HEK293 (cell line): ENCODE results near the gene CNRIP1.

ENCODE experiments used
- CTCF ChIA-PET: fragments of 350-600 bp; formaldehyde crosslinking; extraction: SDS; loops from one replicate; lab custom pipeline; 2021; ENCODE audit warnings: antibody characterized with exemption; lab: Yijun Ruan, JAX
- POLR2A ChIA-PET: fragments of 300-600 bp; formaldehyde crosslinking; extraction: SDS; loops from one replicate; lab custom pipeline; 2020; ENCODE audit warnings: antibody characterized with exemption, inconsistent platforms; lab: Yijun Ruan, JAX
- H3K27ac ChIP-seq: fragments of 200-500 bp; sonication (Bioruptor generic); 2 replicates; pipeline ENCODE4 v1.5.1; 2014; ENCODE audit warnings: low read depth, low read length, control low read depth, inconsistent platforms; ENCODE audit errors: extremely low read depth
- H3K36me3 ChIP-seq, 2 experiments: fragments of 200-500 bp in 1 of 2; sonication (Bioruptor generic) in 1 of 2; 1 replicate in 1 of 2; 2 replicates in 1 of 2; pipeline ENCODE4 v1.5.1; 2014 to 2017; ENCODE audit warnings: inconsistent platforms in 2 of 2, low read length in 2 of 2; ENCODE audit not compliant: control insufficient read depth in 2 of 2, insufficient read depth in 1 of 2
- H3K4me1 ChIP-seq: fragments of 200-500 bp; sonication (Bioruptor generic); 2 replicates; pipeline ENCODE4 v1.5.1; 2014; ENCODE audit warnings: mild to moderate bottlenecking, low read length, inconsistent platforms; ENCODE audit not compliant: control insufficient read depth, insufficient read depth
- H3K4me3 ChIP-seq: 2 replicates; pipeline ENCODE4 v1.5.1; 2011; ENCODE audit warnings: low read depth, mild to moderate bottlenecking, control low read depth, low read length, moderate library complexity
- H3K9me3 ChIP-seq: fragments of 200-500 bp; sonication (Bioruptor generic); 2 replicates; pipeline ENCODE4 v1.5.1; 2014; ENCODE audit warnings: low read depth, low read length, inconsistent platforms; ENCODE audit not compliant: control insufficient read depth, insufficient read depth
- GLIS2 ChIP-seq: fragments of 450-650 bp; formaldehyde crosslinking; IDR thresholded peaks from 2 replicates; pipeline ENCODE4 v1.5.1; 2016; ENCODE audit warnings: missing biosample characterization, missing genetic modification characterization
- HOXC10 ChIP-seq: sonication (generic); formaldehyde crosslinking; IDR thresholded peaks from 2 replicates; pipeline ENCODE4 v1.8.1; 2023; ENCODE audit warnings: mild to moderate bottlenecking, missing genetic modification reagents
- KLF17 ChIP-seq: fragments of 450-650 bp; formaldehyde crosslinking; IDR thresholded peaks from 2 replicates; pipeline ENCODE4 v1.5.1; 2016; ENCODE audit warnings: missing biosample characterization, missing genetic modification characterization
- KLF8 ChIP-seq: fragments of 450-650 bp; formaldehyde crosslinking; IDR thresholded peaks from 2 replicates; pipeline ENCODE4 v1.5.1; 2016; ENCODE audit warnings: missing biosample characterization, missing genetic modification characterization
- KLF9 ChIP-seq: fragments of 450-650 bp; formaldehyde crosslinking; IDR thresholded peaks from 2 replicates; pipeline ENCODE4 v1.5.1; 2016; ENCODE audit warnings: missing biosample characterization, missing genetic modification characterization, low read depth
- TCF7L2 ChIP-seq: IDR thresholded peaks from 2 replicates; pipeline ENCODE4 v1.6.1; 2011; ENCODE audit warnings: low read depth, mild to moderate bottlenecking, inconsistent platforms, low read length, moderate library complexity, borderline replicate concordance
- YY2 ChIP-seq: fragments of 450-650 bp; formaldehyde crosslinking; IDR thresholded peaks from 2 replicates; pipeline ENCODE4 v1.5.1; 2016; ENCODE audit warnings: missing biosample characterization, missing genetic modification characterization
- ZEB2 ChIP-seq: fragments of 450-650 bp; formaldehyde crosslinking; IDR thresholded peaks from 2 replicates; pipeline ENCODE4 v1.5.1; 2016; ENCODE audit warnings: missing biosample characterization, missing genetic modification characterization
- ZFHX2 ChIP-seq: fragments of 450-650 bp; formaldehyde crosslinking; conservative IDR thresholded peaks from 2 replicates; pipeline ENCODE4 v1.5.1; 2016; ENCODE audit warnings: missing biosample characterization, missing genetic modification characterization
- ZFP3 ChIP-seq: fragments of 450-650 bp; formaldehyde crosslinking; IDR thresholded peaks from 2 replicates; pipeline ENCODE4 v1.5.1; 2016; ENCODE audit warnings: low read depth, missing biosample characterization, missing genetic modification characterization
- ZNF140 ChIP-seq: fragments of 450-650 bp; formaldehyde crosslinking; IDR thresholded peaks from 2 replicates; pipeline ENCODE4 v1.5.1; 2016; ENCODE audit warnings: missing biosample characterization, missing genetic modification characterization
- ZNF148 ChIP-seq: fragments of 450-650 bp; formaldehyde crosslinking; IDR thresholded peaks from 2 replicates; pipeline ENCODE4 v1.5.0; 2017; ENCODE audit warnings: missing biosample characterization, missing genetic modification characterization, borderline replicate concordance
- ZNF19 ChIP-seq: fragments of 450-650 bp; formaldehyde crosslinking; IDR thresholded peaks from 2 replicates; pipeline ENCODE4; 2016; ENCODE audit warnings: missing biosample characterization, missing genetic modification characterization, low read depth
- ZNF211 ChIP-seq: fragments of 450-650 bp; formaldehyde crosslinking; IDR thresholded peaks from 2 replicates; pipeline ENCODE4 v1.5.1; 2016; ENCODE audit warnings: low read depth, missing biosample characterization, missing genetic modification characterization
- ZNF335 ChIP-seq: fragments of 450-650 bp; formaldehyde crosslinking; conservative IDR thresholded peaks from 2 replicates; pipeline ENCODE4 v1.5.1; 2016; ENCODE audit warnings: missing biosample characterization, missing genetic modification characterization
- ZNF473 ChIP-seq: fragments of 450-650 bp; formaldehyde crosslinking; IDR thresholded peaks from 2 replicates; pipeline ENCODE4 v1.5.1; 2017; ENCODE audit warnings: missing biosample characterization, missing genetic modification characterization
- ZNF548 ChIP-seq: fragments of 450-650 bp; formaldehyde crosslinking; IDR thresholded peaks from 2 replicates; pipeline ENCODE4 v1.5.1; 2016; ENCODE audit warnings: missing biosample characterization, missing genetic modification characterization
- ZNF549 ChIP-seq: fragments of 450-650 bp; IDR thresholded peaks from 2 replicates; pipeline ENCODE4 v1.5.1; 2018; ENCODE audit warnings: missing biosample characterization, missing genetic modification characterization, mild to moderate bottlenecking, inconsistent platforms, moderate library complexity
- ZNF561 ChIP-seq: fragments of 450-650 bp; IDR thresholded peaks from 2 replicates; pipeline ENCODE4 v1.5.1; 2018; ENCODE audit warnings: missing biosample characterization, missing genetic modification characterization, borderline replicate concordance
- ZNF571 ChIP-seq: fragments of 450-650 bp; formaldehyde crosslinking; IDR thresholded peaks from 2 replicates; pipeline ENCODE4 v1.5.0; 2017; ENCODE audit warnings: missing biosample characterization, missing genetic modification characterization
- ZNF600 ChIP-seq: fragments of 450-650 bp; formaldehyde crosslinking; IDR thresholded peaks from 2 replicates; pipeline ENCODE4 v1.5.1; 2016; ENCODE audit warnings: missing biosample characterization, missing genetic modification characterization
- ZNF768 ChIP-seq: fragments of 450-650 bp; formaldehyde crosslinking; IDR thresholded peaks from 2 replicates; pipeline ENCODE4 v1.5.1; 2018; ENCODE audit warnings: missing biosample characterization, mild to moderate bottlenecking, missing genetic modification characterization
- TF ChIP-seq, protein P1 (sequence below): fragments of 450-650 bp; formaldehyde crosslinking; IDR thresholded peaks from 2 replicates; pipeline ENCODE4 v1.5.1; 2016; ENCODE audit warnings: missing biosample characterization, missing genetic modification characterization
- TF ChIP-seq, protein P2 (sequence below): fragments of 450-650 bp; formaldehyde crosslinking; IDR thresholded peaks from 2 replicates; pipeline ENCODE4; 2016; ENCODE audit warnings: missing biosample characterization, missing genetic modification characterization
- TF ChIP-seq, protein P3 (sequence below): fragments of 450-650 bp; formaldehyde crosslinking; IDR thresholded peaks from 2 replicates; pipeline ENCODE4 v1.5.1; 2016; ENCODE audit warnings: missing biosample characterization, missing genetic modification characterization

The CNRIP1 gene

GRCh38 chr2:68367953-68368653 lies 48.4 kb upstream of the CNRIP1 start:
- no peaks in the 10 kb centered on the region for H3K4me1 ChIP-seq
- no peak for TF ChIP-seq KLF8 (tag by site-specific recombination)
- TF ChIP-seq ZNF600 (tag by site-specific recombination), result no peak
- TF ChIP-seq ZEB2 (tag by site-specific recombination), result no peak
- TF ChIP-seq, protein P1, sequence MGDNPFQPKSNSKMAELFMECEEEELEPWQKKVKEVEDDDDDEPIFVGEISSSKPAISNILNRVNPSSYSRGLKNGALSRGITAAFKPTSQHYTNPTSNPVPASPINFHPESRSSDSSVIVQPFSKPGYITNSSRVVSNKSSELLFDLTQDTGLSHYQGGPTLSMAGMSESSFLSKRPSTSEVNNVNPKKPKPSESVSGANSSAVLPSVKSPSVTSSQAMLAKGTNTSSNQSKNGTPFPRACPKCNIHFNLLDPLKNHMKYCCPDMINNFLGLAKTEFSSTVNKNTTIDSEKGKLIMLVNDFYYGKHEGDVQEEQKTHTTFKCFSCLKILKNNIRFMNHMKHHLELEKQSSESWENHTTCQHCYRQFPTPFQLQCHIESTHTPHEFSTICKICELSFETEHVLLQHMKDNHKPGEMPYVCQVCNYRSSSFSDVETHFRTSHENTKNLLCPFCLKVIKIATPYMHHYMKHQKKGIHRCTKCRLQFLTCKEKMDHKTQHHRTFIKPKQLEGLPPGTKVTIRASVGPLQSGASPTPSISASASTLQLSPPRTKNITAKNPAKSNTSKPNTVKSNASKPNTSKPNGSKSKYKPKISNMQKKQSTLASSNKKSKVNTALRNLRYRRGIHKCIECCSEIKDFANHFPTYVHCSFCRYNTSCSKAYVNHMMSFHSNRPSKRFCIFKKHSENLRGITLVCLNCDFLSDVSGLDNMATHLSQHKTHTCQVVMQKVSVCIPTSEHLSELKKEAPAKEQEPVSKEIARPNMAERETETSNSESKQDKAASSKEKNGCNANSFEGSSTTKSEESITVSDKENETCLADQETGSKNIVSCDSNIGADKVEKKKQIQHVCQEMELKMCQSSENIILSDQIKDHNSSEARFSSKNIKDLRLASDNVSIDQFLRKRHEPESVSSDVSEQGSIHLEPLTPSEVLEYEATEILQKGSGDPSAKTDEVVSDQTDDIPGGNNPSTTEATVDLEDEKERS, result no peak
- TF ChIP-seq GLIS2 (tag by site-specific recombination), result no peak
- no peak for TF ChIP-seq ZFP3 (tag by site-specific recombination)
- no peak for TF ChIP-seq TCF7L2
- no peak for TF ChIP-seq ZNF19 (tag by site-specific recombination)
- no peak for TF ChIP-seq KLF17 (tag by site-specific recombination)
- TF ChIP-seq ZNF211 (tag by site-specific recombination), result no peak
- H3K4me3 ChIP-seq, result no peak overlapping the region
- POLR2A ChIA-PET, result no interaction called here
- H3K36me3 ChIP-seq, result no peaks in the 10 kb centered on the region
- H3K27ac ChIP-seq, result no peak overlapping the region
- H3K9me3 ChIP-seq, result no peaks in the 10 kb centered on the region
- CTCF ChIA-PET, result interaction anchor here (0.6 kb wide), 1 partner anchor 73 kb away, joined by 4 read pairs; no protein-coding TSS in a partner anchor

DNA sequence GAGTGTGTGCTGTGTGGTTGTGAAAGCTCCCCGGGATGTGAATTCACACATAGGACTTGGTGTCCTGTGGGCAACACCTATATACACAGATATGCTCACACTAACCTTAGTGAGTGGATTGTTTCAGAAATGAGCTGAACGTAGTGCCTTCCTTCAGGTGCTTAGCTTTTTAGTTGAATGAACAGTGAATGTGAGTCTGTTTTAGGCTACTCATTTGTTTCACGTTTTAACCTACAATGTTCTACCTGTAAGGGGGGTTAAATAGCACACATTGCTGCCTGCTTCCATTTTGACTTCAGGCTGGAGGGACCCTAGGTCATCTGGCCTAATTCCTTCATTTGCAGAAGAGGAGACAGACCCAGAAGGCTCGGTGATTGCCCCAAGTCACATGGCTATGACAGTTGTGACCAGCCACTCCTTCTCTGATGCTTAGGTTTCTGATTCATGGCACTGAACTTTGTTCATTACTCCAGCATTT lies 46.4 kb upstream of the CNRIP1 start:
- H3K4me3 ChIP-seq, result no peak overlapping the region
- ChIA-PET CTCF (interaction anchor here (1.0 to 1.6 kb wide), 3 partner anchors 8 to 76 kb away, joined by 3 to 4 read pairs (median 3); no protein-coding TSS in a partner anchor), POLR2A (no interaction called here)
- H3K27ac ChIP-seq, result no peak overlapping the region
- H3K9me3 ChIP-seq, result no peaks in the 10 kb centered on the region
- no peaks in the 10 kb centered on the region for H3K4me1 ChIP-seq
- H3K36me3 ChIP-seq, result no peaks in the 10 kb centered on the region
- TF ChIP-seq ZFHX2 (tag by site-specific recombination) (no peak), ZNF335 (tag by site-specific recombination) (no peak), ZNF571 (tag by site-specific recombination) (no peak), ZNF140 (tag by site-specific recombination) (no peak), ZNF549 (tag by site-specific recombination) (no peak), KLF9 (no peak), HOXC10 (CRISPR knock-in tag) (no peak), YY2 (tag by site-specific recombination) (no peak), ZNF148 (no peak), ZNF473 (tag by site-specific recombination) (no peak), ZNF548 (tag by site-specific recombination) (no peak), ZNF561 (tag by site-specific recombination) (no peak), ZNF768 (tag by site-specific recombination) (no peak)
- TF ChIP-seq, protein P2, sequence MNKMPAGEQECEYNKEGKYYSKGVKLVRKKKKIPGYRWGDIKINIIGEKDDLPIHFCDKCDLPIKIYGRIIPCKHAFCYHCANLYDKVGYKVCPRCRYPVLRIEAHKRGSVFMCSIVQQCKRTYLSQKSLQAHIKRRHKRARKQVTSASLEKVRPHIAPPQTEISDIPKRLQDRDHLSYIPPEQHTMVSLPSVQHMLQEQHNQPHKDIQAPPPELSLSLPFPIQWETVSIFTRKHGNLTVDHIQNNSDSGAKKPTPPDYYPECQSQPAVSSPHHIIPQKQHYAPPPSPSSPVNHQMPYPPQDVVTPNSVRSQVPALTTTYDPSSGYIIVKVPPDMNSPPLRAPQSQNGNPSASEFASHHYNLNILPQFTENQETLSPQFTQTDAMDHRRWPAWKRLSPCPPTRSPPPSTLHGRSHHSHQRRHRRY (tag by site-specific recombination), result no peak
- TF ChIP-seq, protein P3, sequence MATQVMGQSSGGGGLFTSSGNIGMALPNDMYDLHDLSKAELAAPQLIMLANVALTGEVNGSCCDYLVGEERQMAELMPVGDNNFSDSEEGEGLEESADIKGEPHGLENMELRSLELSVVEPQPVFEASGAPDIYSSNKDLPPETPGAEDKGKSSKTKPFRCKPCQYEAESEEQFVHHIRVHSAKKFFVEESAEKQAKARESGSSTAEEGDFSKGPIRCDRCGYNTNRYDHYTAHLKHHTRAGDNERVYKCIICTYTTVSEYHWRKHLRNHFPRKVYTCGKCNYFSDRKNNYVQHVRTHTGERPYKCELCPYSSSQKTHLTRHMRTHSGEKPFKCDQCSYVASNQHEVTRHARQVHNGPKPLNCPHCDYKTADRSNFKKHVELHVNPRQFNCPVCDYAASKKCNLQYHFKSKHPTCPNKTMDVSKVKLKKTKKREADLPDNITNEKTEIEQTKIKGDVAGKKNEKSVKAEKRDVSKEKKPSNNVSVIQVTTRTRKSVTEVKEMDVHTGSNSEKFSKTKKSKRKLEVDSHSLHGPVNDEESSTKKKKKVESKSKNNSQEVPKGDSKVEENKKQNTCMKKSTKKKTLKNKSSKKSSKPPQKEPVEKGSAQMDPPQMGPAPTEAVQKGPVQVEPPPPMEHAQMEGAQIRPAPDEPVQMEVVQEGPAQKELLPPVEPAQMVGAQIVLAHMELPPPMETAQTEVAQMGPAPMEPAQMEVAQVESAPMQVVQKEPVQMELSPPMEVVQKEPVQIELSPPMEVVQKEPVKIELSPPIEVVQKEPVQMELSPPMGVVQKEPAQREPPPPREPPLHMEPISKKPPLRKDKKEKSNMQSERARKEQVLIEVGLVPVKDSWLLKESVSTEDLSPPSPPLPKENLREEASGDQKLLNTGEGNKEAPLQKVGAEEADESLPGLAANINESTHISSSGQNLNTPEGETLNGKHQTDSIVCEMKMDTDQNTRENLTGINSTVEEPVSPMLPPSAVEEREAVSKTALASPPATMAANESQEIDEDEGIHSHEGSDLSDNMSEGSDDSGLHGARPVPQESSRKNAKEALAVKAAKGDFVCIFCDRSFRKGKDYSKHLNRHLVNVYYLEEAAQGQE (tag by site-specific recombination), result no peak
